HFF-Myc (cell line): Measurements from ENCODE around the gene MAGI1.
"Not testable (repeated sequence)": the region's sequence is repeated elsewhere in the genome, so short reads cannot be mapped to it uniquely, and the experiment has no call there.

Experiments
- DNase-seq: peaks from one replicate; pipeline ENCODE4 v3.0.0-alpha.2; 2011; ENCODE audit warnings: low read depth; ENCODE audit errors: extremely low read depth
- H3K4me3 ChIP-seq: replicated peaks from 2 replicates; pipeline ENCODE4 v1.5.1; 2011; ENCODE audit warnings: low read depth, mild to moderate bottlenecking, control low read depth, low read length
- CTCF ChIP-seq: IDR thresholded peaks from 2 replicates; pipeline ENCODE4 v1.5.1; 2012; ENCODE audit warnings: mild to moderate bottlenecking, low read depth, low read length, control low read depth; ENCODE audit errors: missing control alignments

MAGI1 gene

GRCh38 chr3:65617209-65617608 is 421.5 kb downstream of the MAGI1 start:
- DNase-seq = no peak

GRCh38 chr3:65616563-65616962 is 422.2 kb downstream of the MAGI1 start:
- DNase-seq = no peak
- no peak for TF ChIP-seq CTCF
- H3K4me3 ChIP-seq = no peak overlapping the region

More at GRCh38 chr3:65617209-65617608, 421.5 kb downstream of the MAGI1 start:
- H3K4me3 ChIP-seq = no peak overlapping the region
- no peak for TF ChIP-seq CTCF

DNA sequence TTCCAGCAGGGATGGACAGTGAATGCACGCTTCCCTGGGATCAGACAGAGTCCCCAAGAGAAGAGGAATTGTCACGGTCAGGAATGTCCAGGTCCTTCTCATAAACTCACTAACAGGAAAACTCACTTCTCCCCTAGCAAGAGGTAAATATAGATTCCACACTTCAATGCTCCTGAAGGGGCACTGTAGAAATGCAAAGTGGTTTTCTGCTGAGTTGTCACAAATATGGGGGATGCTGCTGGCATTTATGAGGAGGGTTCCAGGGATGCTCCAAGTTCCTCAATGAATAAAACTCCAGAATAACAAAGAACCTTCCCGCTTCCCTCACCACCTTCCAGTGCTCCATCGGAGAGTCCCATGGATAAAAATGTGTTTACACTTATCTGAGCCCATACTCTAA is 423.4 kb downstream of the MAGI1 start:
- no peak for DNase-seq
- no peak for TF ChIP-seq CTCF
- no peak overlapping the region for H3K4me3 ChIP-seq

DNA sequence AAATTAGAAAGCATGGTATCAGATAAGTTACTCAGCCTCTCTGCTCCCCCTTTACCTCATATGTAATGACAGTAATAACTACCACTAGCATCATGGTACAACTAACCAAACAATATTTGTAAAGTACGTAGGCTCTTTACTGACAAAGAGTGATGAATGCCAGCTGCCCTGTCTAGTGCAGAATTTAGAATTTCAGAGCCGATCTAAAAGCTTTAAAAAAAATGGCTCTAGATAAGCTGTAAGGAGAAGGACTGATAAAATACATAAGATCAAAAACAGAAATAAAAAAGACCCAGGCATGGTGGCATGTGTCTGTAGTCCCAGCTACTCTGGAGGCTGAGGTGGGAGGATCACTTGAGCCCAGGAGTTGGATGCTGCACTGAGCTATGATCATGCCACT is 424.1 kb downstream of the MAGI1 start:
- no peak overlapping the region for H3K4me3 ChIP-seq
- DNase-seq = no peak
- no peak for TF ChIP-seq CTCF

- H3K4me3 ChIP-seq, DNase-seq: not testable (repeated sequence)
Measured at GRCh38 chr3:65607965-65608460, 430.7 kb downstream of the MAGI1 start.

- TF ChIP-seq CTCF = no peak
- no peak overlapping the region for H3K4me3 ChIP-seq
- DNase-seq = no peak
Measured at GRCh38 chr3:65607101-65607500, 431.6 kb downstream of the MAGI1 start.

DNA sequence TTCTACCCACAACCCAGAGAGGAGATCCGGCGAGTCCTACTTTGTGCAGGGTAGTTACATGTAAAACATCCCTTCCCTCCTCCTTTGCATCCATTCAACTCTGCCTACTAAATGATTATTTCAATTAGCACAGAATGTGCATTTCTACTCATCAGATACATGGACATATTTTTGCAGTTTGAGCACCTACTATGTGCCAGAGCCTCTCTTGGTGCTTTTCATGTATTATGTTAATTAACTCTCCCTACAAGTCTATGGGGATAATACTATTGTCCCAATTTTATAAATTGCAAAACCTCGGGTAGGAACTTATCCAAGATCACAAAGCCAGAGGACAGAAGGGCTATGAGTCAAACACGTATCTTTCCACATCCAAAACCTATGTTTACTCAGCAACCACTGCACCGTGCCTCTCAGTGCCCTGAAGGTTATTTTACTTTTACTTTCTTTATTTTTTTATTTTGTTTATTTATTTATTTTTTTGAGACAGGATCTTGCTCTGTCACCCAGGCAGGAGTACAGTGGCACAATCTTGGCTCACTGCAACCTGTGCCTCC is 432.8 kb downstream of the MAGI1 start:
- no peak for DNase-seq

More for the DNA sequence above, 432.8 kb downstream of the MAGI1 start:
- no peak overlapping the region for H3K4me3 ChIP-seq
- TF ChIP-seq CTCF = no peak
